GM18517 (cell line): ENCODE data around the gene FBXO44.

Experiments
- ATAC-seq: cut with Tn5 transposase; IDR thresholded peaks from one replicate; pipeline ENCODE4 v1.9.1; 2021; ENCODE audit warnings: mild to moderate bottlenecking, moderate library complexity; ENCODE audit not compliant: unreplicated experiment

FBXO44 gene

DNA sequence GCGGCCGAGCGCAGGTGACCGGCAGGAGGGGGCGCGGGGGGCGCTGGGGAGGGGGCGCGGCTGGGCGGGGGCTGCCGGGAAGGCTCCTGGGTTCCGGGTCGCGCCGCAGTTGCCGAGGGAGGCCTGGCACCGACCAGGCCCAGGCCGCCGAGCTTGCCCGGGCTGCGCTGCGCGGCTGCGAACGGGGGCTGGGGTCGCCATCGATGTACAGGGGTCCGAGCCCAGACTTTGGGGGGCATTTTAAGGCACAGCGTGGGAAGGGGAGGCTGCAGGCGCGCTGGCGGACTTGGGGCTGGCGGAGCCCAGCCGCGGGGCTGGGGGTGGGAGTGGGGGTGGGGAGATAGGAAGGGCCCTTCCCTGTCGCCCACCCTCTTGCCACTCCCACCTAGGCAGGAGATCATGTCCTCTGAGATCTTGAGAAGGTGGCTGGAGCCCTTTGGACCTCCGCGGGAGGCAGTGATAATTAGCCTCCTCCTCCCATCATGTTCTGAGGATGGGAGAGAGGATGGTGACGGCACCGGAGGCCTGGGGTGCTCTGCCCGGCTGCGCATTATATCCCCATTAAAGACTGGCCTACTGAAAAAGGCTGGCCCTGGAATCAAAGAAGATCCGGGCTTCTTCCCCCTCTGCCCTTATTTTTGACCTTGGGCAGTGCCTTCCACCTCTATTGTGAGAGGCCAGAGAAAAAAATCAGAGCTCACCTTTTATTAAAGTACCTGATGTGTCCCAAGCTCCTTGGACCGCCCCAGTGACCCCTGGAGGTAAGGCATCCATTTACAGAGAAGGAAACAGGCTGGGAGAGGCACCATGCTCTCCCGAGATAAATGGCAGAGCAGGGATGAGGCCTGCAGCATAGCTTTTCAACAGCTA lies 497 bp downstream of the FBXO44 start:
- ATAC-seq: no peak

- no peak for ATAC-seq
Measured at GRCh38 chr1:11657654-11658053, 3.0 kb downstream of the FBXO44 start.

- ATAC-seq: no peak
Measured at GRCh38 chr1:11658542-11658941, 3.9 kb downstream of the FBXO44 start.

- ATAC-seq: no peak
Measured at GRCh38 chr1:11659748-11660147, 5.1 kb downstream of the FBXO44 start.

DNA sequence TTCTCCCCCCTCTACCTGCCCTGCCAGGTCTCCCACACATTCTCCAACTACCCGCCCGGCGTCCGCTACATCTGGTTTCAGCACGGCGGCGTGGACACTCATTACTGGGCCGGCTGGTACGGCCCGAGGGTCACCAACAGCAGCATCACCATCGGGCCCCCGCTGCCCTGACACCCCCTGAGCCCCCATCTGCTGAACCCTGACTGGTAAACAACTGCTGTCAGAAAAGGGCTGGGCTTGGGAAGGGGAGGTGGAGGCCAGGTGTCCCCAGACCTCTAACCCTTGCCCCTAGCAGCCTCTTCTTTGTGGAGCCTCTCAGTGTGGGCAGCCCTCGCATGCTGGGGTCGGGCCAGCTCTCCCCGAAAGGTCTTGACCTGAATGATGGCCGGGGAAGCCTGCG lies 6.4 kb downstream of the FBXO44 start:
- ATAC-seq: no peak

- ATAC-seq: peak; percentile 21
Measured at GRCh38 chr1:11664336-11665065, 9.8 kb downstream of the FBXO44 start.

GRCh38 chr1:11668516-11668915 lies 13.8 kb downstream of the FBXO44 start:
- ATAC-seq: no peak

DNA sequence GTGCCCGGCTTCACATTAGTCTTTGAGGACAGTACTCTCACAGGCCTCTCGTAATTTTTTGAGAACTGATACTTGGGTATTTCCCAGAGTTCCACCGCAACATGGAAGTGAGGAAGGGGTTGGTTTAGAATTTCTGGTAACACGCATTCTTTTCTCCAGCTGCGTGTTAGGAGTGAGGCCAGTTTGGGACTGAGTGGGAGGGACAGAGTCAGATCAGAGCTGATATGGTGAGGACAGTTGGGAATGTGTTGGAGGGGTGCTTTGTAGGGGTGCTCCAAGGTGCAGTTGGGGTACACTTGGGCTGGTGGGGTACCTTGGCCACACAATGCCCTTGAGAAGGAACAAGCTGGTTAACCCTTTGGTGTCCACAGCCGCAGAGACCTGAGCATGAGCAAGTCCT lies 16.1 kb downstream of the FBXO44 start:
- no peak for ATAC-seq

DNA sequence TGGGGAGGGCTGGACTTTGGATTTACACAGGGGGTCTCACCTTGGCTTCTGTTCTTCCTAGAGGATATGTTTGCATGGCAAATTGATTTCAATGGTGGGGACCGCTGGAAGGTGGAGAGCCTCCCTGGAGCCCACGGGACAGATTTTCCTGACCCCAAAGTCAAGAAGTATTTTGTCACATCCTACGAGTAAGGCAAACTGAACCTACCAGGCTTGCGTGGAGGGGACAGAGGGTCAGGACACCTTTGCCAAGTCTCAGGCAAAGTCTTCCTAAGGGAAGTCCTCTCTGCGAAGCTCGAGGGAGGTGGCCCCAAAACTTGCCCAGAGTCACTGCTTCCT lies 16.5 kb downstream of the FBXO44 start:
- ATAC-seq: no peak

DNA sequence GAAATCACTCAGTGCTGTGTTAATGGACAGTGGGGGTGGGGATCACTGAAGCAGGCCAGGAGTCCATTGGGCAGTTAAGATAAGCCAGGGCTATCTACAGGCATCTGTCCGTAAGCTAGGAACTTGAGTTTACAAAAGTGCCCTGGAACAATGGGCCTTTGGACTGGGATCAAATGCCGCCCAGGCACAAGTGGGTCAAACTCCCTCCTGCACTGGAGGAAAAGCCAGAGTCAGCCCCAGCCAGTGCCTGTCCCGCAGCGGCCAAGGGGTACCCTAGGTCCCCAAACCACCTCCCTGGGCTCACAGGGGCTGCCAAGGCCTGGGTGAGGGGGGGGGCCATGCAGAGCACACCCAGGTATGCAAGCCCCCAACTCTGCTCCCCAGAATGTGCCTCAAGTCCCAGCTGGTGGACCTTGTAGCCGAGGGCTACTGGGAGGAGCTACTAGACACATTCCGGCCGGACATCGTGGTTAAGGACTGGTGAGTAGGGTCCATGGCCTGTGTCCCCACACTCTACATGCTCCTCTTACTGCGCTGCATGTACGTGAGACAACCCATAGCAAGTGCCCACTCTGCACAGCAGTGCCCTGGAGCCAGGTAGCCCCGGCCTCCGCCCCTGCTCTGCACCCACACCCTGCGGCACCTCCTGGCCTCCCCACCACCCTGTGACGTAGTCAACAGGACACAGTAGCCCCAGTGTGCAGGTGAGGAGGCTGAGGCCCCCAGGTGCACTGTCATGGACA lies 17.0 kb downstream of the FBXO44 start:
- ATAC-seq: no peak

GRCh38 chr1:11673089-11673769 lies 18.6 kb downstream of the FBXO44 start:
- ATAC-seq: no peak

GRCh38 chr1:11674488-11674887 lies 19.8 kb downstream of the FBXO44 start:
- no peak for ATAC-seq

DNA sequence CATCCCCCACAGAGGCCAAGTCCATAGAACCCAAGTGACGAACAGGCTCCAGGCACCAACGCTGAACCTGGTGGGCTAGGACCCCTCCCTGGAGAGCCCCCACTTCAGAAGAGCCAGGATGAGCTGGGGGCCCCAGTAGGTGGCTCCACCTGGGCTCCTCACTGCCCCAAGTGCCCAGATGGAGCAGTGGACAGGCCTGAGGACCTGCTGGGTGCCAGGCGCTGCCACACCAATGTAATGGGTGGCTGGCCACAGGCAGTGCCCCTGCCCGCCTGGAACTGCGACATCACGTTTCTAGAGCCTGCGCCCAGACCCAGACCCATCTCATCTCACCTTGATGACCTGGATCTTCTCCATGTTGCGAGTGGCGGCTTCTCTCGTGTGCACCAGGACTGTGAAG lies 20.6 kb downstream of the FBXO44 start:
- no peak for ATAC-seq

- ATAC-seq: no peak
Measured at GRCh38 chr1:11676386-11677103, 21.9 kb downstream of the FBXO44 start.

- ATAC-seq: no peak
Measured at GRCh38 chr1:11678442-11678841, 23.8 kb downstream of the FBXO44 start.

- no peak for ATAC-seq
Measured at GRCh38 chr1:11680270-11681070, 25.8 kb downstream of the FBXO44 start.

- ATAC-seq: peak; percentile 68
Measured at GRCh38 chr1:11681071-11681771, 26.5 kb downstream of the FBXO44 start, which contains the start of gene MAD2L2. Gene MAD2L2, minus strand, starts transcription at chr1:11681148. Its CDS starts 547 bp downstream, at chr1:11680601.

DNA sequence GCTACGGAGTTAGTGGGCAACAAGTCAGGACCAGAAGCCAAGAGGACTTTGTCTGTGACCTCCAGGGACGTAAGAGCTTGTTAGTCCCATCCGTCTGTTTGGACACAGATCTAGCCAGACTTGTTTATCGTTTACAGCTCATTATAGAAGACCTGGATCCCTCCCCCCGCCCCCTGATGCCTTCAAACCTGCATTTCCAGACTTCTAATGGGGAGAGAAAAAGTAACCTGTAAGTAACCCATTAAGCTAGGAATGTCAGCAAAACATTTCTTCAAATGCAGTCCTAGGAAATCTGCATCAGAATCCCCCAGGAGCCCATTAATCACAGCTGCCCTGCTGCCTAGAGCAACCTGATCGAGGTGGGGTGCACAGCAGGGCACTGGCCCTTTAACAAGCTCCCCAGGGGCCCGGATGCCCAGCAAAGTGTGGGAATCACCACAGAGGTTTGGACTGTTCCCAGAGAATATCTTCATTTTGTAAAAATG lies 27.7 kb downstream of the FBXO44 start:
- no peak for ATAC-seq

DNA sequence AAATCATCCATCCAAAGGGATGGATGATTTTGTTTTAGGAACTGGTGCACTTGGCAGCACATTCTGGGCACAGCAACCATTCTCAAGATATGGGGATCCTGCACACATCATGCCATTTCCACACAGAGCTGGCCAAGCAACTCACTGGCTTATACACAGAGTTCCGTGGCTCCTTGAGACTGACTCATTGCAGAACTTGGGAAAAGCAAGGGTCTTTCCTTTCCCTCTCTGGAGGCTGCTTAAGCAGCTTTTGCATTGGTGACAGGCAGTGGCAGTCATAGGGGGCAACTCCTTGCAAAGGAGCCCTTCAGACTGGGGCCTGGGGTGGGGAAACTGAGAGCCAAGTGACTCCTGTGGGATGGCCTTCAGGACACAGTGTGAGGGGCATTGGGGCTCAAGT lies 28.1 kb downstream of the FBXO44 start:
- ATAC-seq: no peak
